ENCODE data around the gene DCTN3. TPM values are rescaled to one million over a fixed set of nuclear protein-coding genes. Genes with fewer than 3 reads are reported as not detected.

DCTN3 gene
- total RNA-seq, 1 donor from 2014 or later: 59.3 TPM

DNA sequence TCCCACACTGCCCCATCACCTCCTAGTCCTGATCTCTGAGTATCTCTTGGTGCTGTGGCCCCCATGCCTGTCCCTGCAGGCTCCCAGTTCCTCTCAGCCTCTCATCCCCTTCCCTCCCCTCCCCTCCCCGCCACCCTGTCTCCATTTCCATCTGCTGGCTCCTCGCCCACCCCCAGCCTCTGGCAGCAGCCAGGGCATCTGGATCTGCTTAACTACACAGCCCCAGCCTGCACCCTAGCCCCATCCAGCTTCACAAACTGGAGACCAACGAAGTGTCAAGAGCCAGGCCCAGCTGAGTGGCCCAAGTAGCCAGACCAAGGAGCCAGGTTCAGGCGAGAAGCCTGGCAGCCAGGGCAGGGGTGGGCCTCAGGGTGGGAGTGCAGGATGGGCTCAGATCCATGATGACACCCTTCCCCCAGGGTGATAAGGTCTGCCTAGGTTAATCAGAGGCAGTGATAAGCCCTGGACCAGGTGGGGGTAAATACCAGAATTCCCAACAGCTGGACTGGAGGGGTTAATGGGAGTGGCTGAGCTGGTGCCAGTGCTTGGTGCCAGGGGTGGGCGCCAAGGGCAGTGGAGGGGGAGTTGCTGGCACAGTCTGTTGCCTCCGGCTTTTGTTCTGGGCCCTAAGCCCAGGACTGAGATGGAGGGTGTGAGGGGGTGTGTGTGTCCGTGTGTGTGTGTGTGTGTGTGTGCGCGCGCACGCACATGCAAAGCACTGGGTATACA is 34.2 kb upstream of the DCTN3 start:
- H3K4me1 Mint-ChIP-seq (ENCODE audit: low read depth): peaks cover 14% of the 10 kb centered on the region
- H3K27me3 Mint-ChIP-seq (ENCODE audit: insufficient read depth): no peaks in the 10 kb centered on the region
- no peak overlapping the region for H3K4me3 Mint-ChIP-seq
- intact Hi-C loops (cut with micrococcal nuclease): no loop called here
- no peak for DNase-seq (ENCODE audit: low spot score)
- H3K9me3 Mint-ChIP-seq: no peaks in the 10 kb centered on the region
- peaks cover 10% of the 10 kb centered on the region for H3K36me3 Mint-ChIP-seq (ENCODE audit: low read depth)
- no peak overlapping the region for H3K27ac Mint-ChIP-seq

DNA sequence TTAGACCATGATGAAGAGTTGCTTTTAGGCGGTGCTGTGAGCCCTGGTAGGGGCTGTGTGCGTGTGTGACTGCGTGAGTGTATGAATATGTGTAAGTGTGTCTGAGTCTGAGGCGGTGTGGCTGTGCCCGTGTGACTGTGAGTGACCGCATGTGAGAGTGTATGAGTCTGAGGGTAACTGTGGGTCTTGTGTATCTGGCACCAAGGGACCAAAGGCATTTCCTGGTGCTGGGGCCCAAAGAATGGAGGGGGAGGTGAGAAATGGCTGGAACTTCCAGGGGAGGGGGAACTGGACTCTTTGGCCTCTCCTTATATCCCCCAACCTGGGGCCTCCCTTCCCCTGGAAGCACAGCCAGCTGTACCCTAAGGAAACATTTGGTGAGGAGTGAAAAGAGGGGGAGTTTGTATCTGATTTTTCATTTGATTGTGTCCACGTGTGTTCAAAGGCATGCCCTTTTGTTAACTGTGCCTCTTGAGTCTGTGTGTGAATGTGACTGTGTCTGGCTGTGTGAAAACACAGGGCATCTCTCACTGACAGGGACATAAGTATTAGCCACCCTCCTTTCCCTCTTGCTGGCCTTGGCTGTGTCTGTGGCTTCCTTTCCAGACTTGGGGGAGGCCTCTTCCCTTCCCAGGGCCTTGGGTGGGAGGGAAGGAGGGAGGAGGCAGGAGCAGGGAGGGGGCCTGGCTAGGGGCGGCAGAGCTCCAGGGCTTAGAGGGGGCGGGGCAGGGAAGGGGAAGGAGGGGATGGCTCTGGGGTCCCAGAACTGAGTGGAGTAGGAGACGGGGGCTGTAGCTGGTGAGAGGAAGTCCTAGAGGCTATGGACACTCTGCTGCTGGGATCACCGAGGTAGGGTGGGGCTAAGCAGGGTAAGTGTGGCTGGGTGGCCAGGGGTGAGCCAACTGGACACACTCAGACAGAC is 33.1 kb upstream of the DCTN3 start:
- peak overlapping the region; percentile 43 for H3K27ac Mint-ChIP-seq
- H3K4me1 Mint-ChIP-seq (ENCODE audit: low read depth): peaks cover 22% of the 10 kb centered on the region
- no peaks in the 10 kb centered on the region for H3K9me3 Mint-ChIP-seq
- H3K36me3 Mint-ChIP-seq (ENCODE audit: low read depth): peaks cover 18% of the 10 kb centered on the region
- H3K4me3 Mint-ChIP-seq: no peak overlapping the region
- H3K27me3 Mint-ChIP-seq (ENCODE audit: insufficient read depth): no peaks in the 10 kb centered on the region
- DNase-seq (ENCODE audit: low spot score): no peak
- intact Hi-C loops (cut with micrococcal nuclease): no loop called here

DNA sequence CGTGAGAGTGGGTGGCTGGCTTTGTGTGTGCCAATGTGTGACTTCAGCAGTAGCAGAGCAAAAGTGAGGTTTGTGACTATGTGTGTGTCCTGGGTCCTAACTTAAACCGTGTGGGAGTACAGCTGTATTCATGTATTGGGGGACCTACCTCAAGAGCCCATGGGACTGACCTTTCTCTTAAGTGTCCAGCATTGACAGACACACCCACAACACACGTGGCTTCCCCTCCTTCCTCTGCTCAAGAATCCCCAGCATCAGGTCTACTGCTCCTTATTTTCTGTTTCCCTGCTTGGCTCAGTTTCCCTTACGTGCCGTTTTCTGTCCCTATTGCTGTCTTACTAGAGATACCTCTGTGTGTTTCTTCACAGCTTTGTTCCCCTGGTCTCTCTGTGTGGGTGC is 32.3 kb upstream of the DCTN3 start:
- no peak for DNase-seq (ENCODE audit: low spot score)
- Mint-ChIP-seq H3K36me3 (ENCODE audit: low read depth) (peaks cover 24% of the 10 kb centered on the region), H3K27me3 (ENCODE audit: insufficient read depth) (no peaks in the 10 kb centered on the region), H3K9me3 (no peaks in the 10 kb centered on the region), H3K27ac (peak overlapping the region; percentile 43), H3K4me3 (no peak overlapping the region), H3K4me1 (ENCODE audit: low read depth) (peaks cover 30% of the 10 kb centered on the region)
- intact Hi-C loops (cut with micrococcal nuclease): no loop called here

DNA sequence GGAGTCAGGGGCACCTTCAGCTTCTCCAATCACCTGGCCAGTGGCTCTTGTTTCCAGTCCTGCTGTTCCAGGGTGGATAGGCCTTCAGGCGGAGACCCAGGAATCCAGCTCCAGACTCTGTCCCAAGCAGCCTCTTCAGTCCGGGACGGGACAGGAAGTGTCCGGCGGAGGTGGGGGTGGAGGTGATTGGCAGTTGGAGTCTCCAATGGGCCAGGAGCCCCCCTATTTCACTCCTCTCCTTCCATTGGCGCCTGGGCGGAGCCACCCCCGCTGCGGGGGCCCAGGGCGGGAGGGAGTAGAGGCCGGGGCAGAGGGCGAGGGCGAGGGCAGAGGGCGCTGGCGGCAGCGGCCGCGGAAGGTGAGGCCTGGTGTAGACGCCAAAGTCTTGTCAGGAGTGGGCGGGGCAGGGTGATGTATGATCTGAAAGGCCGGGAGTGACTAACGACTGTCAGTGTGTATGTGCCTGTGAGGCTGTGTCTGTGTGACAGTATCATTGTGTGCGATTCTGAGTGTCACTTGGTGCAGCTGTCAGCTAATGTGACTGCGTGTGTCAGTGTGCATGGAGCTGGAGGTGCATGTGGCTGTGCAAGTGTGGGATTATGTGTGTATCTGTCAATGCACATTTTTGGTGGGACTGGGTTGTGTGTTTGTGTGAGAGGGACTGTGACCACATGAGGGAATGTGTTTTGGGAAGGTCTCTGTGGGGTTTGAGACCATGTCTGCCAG is 31.7 kb upstream of the DCTN3 start, which contains the start of gene IL11RA:
IL11RA (plus strand) TSS at position 310 of the 726 bp plus-strand sequence. CDS start 3,033 bp downstream, outside the sequence.
- Mint-ChIP-seq H3K27me3 (ENCODE audit: insufficient read depth) (no peaks in the 10 kb centered on the region), H3K27ac (peak within 1 kb of the TSS; percentile 43), H3K9me3 (no peaks in the 10 kb centered on the region), H3K4me3 (no peak within 1 kb of the TSS), H3K4me1 (ENCODE audit: low read depth) (peaks cover 36% of the 10 kb centered on the region), H3K36me3 (ENCODE audit: low read depth) (peaks cover 24% of the 10 kb centered on the region)
- intact Hi-C loops (cut with micrococcal nuclease): no loop called here
- no peak for DNase-seq (ENCODE audit: low spot score)

DNA sequence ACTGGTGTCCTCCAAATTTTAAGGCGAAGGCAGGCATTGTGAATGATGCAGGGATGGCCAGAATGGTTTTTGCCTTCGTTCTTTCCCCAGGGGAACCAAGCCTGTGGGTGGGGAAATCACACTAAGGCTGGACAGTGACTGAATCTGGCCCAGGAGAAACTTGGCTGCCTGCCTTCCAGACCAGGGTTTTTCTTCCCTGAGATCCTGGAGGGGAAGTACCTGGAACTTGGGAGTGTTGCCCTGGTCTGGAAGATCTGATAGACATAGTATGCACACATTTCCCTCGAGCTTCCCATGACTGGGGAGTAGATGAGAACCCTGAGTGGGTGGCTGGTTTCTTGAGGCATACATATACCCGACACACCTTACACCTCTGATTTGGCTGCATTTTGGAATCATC is 31.0 kb upstream of the DCTN3 start:
- H3K27ac Mint-ChIP-seq: no peak overlapping the region
- no peak overlapping the region for H3K4me3 Mint-ChIP-seq
- no peaks in the 10 kb centered on the region for H3K9me3 Mint-ChIP-seq
- intact Hi-C loops (cut with micrococcal nuclease): no loop called here
- H3K27me3 Mint-ChIP-seq (ENCODE audit: insufficient read depth): no peaks in the 10 kb centered on the region
- peaks cover 38% of the 10 kb centered on the region for H3K4me1 Mint-ChIP-seq (ENCODE audit: low read depth)
- H3K36me3 Mint-ChIP-seq (ENCODE audit: low read depth): peaks cover 24% of the 10 kb centered on the region
- no peak for DNase-seq (ENCODE audit: low spot score)

DNA sequence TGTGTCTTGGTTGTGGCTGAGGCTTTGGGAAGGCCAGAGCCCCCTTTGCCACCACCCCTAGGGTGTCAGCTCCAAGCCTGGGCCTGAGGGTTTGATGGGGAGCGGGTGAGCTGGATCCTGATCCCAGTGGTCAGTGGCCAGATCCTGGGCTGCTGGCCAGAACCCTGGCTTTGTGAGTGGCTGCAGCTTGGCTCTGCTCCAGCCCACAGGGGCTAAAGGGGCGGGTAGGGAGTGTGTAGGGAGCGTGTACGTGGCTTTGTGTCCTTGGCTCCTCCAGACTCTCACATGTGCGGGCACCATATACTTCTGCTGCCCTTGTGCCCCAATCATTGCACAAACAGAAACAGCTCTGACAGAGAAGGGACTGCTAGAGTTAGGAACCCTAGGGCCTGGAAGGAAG is 30.5 kb upstream of the DCTN3 start:
- H3K4me3 Mint-ChIP-seq: no peak overlapping the region
- H3K4me1 Mint-ChIP-seq (ENCODE audit: low read depth): peaks cover 43% of the 10 kb centered on the region
- H3K36me3 Mint-ChIP-seq (ENCODE audit: low read depth): peaks cover 23% of the 10 kb centered on the region
- H3K27me3 Mint-ChIP-seq (ENCODE audit: insufficient read depth): no peaks in the 10 kb centered on the region
- H3K27ac Mint-ChIP-seq: no peak overlapping the region
- no peak for DNase-seq (ENCODE audit: low spot score)
- intact Hi-C loops (cut with micrococcal nuclease): no loop called here
- H3K9me3 Mint-ChIP-seq: no peaks in the 10 kb centered on the region

DNA sequence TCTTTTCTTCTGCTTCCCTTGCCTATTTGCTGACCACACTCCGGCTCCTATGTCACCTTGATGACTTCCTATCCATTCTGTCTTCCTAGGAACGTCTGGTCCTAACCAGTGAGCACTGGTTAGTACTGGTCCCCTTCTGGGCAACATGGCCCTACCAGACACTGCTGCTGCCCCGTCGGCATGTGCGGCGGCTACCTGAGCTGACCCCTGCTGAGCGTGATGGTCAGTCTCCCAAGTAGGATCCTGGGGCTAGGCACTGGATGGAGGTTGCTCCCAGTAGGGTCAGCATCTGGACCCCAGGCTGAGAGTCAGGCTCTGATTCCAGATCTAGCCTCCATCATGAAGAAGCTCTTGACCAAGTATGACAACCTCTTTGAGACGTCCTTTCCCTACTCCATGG is 28.4 kb upstream of the DCTN3 start:
- no peaks in the 10 kb centered on the region for H3K27me3 Mint-ChIP-seq (ENCODE audit: insufficient read depth)
- H3K4me1 Mint-ChIP-seq (ENCODE audit: low read depth): peaks cover 44% of the 10 kb centered on the region
- H3K4me3 Mint-ChIP-seq: peak overlapping the region; percentile 96
- H3K36me3 Mint-ChIP-seq (ENCODE audit: low read depth): peaks cover 23% of the 10 kb centered on the region
- H3K27ac Mint-ChIP-seq: no peak overlapping the region
- no peaks in the 10 kb centered on the region for H3K9me3 Mint-ChIP-seq
- intact Hi-C loops (cut with micrococcal nuclease): no loop called here
- no peak for DNase-seq (ENCODE audit: low spot score)

DNA sequence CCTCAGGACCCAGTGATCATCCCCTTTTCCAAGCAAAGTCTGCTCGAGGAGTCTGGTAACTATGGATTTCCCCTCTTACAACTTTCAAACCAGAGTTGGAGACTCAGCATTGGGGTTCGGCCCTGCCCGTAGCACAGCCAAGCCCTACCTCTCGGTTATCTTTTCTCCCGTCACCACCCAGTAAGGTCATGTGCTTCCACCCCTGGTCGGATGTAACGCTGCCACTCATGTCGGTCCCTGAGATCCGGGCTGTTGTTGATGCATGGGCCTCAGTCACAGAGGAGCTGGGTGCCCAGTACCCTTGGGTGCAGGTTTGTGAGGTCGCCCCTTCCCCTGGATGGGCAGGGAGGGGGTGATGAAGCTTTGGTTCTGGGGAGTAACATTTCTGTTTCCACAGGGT is 27.4 kb upstream of the DCTN3 start:
- Mint-ChIP-seq H3K27me3 (ENCODE audit: insufficient read depth) (no peaks in the 10 kb centered on the region), H3K4me3 (peak overlapping the region; percentile 96), H3K4me1 (ENCODE audit: low read depth) (peaks cover 37% of the 10 kb centered on the region), H3K9me3 (no peaks in the 10 kb centered on the region), H3K27ac (peak overlapping the region; percentile 88), H3K36me3 (ENCODE audit: low read depth) (peaks cover 23% of the 10 kb centered on the region)
- no peak for DNase-seq (ENCODE audit: low spot score)
- intact Hi-C loops (cut with micrococcal nuclease): loop anchor here (2.0 kb wide), 1 partner anchor 189 kb away; the partner anchor contains the start of genes DNAI1 and FAM219A

DNA sequence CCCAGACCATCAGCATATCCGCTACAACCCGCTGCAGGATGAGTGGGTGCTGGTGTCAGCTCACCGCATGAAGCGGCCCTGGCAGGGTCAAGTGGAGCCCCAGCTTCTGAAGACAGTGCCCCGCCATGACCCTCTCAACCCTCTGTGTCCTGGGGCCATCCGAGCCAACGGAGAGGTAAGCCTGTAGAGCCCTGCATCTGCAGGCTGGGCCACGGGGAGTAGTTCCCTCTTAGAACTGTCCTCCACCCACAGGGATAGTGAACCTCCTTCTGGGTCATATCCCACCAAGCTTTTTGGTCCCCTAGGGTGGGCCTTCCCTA is 26.7 kb upstream of the DCTN3 start:
- Mint-ChIP-seq H3K27me3 (ENCODE audit: insufficient read depth) (no peaks in the 10 kb centered on the region), H3K4me3 (peak overlapping the region; percentile 96), H3K9me3 (no peaks in the 10 kb centered on the region), H3K4me1 (ENCODE audit: low read depth) (peaks cover 32% of the 10 kb centered on the region), H3K36me3 (ENCODE audit: low read depth) (peaks cover 19% of the 10 kb centered on the region), H3K27ac (peak overlapping the region; percentile 88)
- no peak for DNase-seq (ENCODE audit: low spot score)
- intact Hi-C loops (cut with micrococcal nuclease): loop anchor here (2.0 kb wide), 1 partner anchor 188 kb away; the partner anchor contains the start of genes DNAI1 and FAM219A

DNA sequence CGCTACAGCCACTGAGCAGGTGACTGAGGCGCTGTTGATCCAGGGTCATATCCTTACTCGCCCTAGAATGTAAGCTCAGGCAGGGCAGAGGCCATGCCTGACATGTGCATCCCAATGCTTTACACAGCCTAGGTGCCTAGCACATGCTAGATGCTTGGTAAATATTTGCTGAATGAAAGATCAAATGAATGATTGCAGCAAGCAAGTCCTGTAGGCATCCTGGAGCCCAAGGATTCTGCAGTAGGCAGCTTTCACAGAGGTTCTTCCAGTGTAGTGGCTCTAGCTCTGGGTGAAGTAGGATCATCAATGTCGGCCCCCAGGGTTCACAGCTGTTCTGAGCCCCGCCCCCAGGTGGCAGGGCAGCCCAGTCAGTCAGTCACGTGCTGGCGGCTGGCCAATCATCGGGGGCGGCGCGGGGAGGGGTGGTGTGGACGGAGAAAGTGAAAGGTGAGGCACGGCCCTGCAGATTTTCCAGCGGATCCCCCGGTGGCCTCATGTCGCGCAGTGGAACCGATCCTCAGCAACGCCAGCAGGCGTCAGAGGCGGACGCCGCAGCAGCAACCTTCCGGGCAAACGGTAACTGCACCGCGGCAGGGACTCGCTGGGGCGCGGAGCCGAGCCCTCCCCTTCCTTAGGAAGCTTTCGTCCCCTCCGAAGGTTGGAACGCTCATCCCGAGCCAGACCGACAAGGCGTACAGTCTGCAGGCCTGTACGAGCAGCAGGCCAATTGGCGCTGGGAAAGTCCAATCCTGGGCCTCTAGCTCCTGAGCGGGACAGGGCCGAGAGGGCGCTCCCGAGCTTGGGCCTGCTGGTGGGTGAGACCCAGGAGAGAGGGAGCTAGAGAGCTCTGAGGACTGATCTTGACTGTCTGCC is 26.2 kb upstream of the DCTN3 start, which contains the start of gene GALT:
GALT (plus strand) TSS at position 465 of the 873 bp plus-strand sequence; CDS start at position 495, 30 bp downstream.
- H3K27me3 Mint-ChIP-seq (ENCODE audit: insufficient read depth): no peaks in the 10 kb centered on the region
- H3K9me3 Mint-ChIP-seq: no peaks in the 10 kb centered on the region
- H3K36me3 Mint-ChIP-seq (ENCODE audit: low read depth): peaks cover 19% of the 10 kb centered on the region
- DNase-seq (ENCODE audit: low spot score): peak; percentile 95
- H3K27ac Mint-ChIP-seq: peak within 1 kb of the TSS; percentile 88
- peaks cover 33% of the 10 kb centered on the region for H3K4me1 Mint-ChIP-seq (ENCODE audit: low read depth)
- peak within 1 kb of the TSS; percentile 96 for H3K4me3 Mint-ChIP-seq
- intact Hi-C loops (cut with micrococcal nuclease): loop anchor here (1.0 to 2.0 kb wide), 6 partner anchors 9 to 317 kb away; partner anchors contain the start of genes DNAI1, FAM219A, KIF24 and NUDT2

DNA sequence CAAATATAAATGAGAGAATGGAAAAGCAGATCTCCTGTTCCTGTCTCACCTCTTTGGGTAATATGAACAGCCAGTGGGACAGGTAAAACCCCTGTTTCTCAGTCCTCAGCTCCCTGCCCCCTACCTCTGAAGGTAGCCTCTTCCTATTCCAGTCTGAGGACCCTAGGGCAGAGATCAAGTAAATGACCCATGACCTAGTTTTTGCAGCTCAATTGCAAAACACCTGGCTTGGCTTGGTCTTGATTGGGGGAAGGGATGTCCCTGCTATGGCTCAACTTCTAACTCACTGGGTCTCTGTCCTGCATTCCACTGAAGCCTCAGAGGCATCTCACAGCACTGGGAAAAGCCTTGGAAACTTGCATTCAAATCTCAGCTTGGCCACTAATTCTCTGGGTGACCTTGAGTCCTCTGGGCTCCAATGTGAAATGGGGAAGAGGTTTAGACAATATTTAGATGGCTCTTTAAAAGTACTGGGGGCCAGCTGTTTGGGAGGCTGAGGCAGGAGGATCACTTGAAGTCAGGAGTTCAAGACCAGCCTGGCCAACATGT is 24.5 kb upstream of the DCTN3 start:
- H3K4me3 Mint-ChIP-seq: no peak overlapping the region
- H3K9me3 Mint-ChIP-seq: no peaks in the 10 kb centered on the region
- DNase-seq (ENCODE audit: low spot score): no peak

More for the DNA sequence above, 24.5 kb upstream of the DCTN3 start:
- intact Hi-C loops (cut with micrococcal nuclease): no loop called here
- no peaks in the 10 kb centered on the region for H3K27me3 Mint-ChIP-seq (ENCODE audit: insufficient read depth)
- peaks cover 17% of the 10 kb centered on the region for H3K36me3 Mint-ChIP-seq (ENCODE audit: low read depth)
- peaks cover 37% of the 10 kb centered on the region for H3K4me1 Mint-ChIP-seq (ENCODE audit: low read depth)
- H3K27ac Mint-ChIP-seq: no peak overlapping the region
